HG03103 (cell line): ENCODE measurements around the gene CHRM3.
"Not testable (repeated sequence)": the region's sequence is repeated elsewhere in the genome, so short reads cannot be mapped to it uniquely, and the experiment has no call there.

Source experiments
- ATAC-seq: cut with Tn5 transposase; IDR thresholded peaks from one replicate; pipeline ENCODE4 v1.9.1; 2021; ENCODE audit warnings: low read depth; ENCODE audit not compliant: unreplicated experiment

CHRM3 gene

DNA sequence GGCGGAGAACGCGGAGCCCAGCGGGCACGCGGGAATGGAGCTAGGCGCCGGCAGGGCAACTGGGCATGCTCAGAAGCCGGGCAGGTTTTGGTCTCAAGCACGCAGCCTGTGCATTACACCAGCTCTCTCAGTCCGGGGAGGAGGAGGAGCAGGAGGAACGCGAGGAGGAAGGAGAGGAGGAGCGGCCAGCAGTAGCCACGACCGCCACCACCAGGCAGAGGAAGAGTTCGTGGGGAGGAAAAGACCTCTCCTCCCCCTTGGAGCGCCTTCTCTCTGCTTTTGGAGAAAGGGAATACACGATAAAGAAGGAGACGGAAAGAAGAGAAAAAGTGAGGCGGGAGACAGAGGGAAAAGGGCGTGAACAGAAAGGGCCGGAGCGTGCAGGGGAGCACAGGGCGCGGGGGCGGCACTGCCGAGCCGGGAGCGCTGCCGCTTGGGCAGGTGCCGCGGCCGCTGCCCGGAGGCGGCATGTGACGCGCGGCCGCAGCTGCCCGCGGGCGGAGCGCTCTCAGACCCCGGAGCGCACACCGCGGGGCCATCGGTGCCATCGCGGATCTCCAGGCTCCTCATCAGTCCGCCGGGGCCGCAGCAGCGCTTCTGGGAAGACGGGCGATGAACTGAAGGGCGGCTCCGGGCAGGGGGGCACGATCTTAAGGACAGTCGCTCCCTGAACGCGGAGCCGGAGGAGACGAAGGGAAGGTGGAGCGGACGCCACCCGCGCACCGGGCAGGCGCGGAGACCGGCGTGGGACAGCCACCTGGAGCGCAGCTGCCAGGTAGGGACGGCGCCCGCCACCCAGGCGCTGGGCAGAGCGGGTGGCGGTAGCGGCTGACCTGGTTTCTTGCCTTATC is at the start of gene CHRM3:
TSS of gene CHRM3 (plus strand) at position 116 of the 851 bp plus-strand sequence. CDS start 520,884 bp downstream, outside the sequence.
- ATAC-seq, result no peak

DNA sequence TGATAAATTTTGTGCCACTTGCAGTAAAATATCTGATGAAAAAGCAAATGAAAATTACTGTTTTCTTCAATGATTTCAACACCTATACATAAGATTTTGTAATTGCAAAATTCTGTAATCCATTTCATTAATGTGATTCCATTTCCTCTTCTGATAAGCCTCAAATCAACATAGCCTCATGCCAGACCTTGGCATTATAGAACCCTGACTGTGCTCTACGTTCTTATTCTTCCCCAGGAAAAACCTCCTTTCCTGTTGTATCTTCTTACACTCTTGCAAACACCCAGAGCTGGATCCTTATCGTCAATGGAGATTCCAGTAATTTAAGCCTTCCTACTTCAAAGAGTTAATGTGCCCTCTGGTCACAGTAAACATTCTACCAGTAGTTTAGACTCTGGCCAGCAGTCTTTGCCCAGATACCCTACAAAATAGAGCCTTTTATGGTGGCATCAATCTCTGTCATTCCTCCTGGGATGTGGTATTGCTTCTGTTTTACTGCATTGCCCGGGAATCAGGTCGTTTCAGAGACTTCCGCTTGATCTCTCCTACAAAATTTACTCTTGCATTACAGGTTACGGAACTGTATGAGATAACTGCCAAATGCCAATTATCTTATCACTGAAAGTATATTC is 48.5 kb upstream of the CHRM3 start:
- ATAC-seq, result no peak

- ATAC-seq, result no peak
Measured at GRCh38 chr1:239347776-239348175, 38.6 kb upstream of the CHRM3 start.

DNA sequence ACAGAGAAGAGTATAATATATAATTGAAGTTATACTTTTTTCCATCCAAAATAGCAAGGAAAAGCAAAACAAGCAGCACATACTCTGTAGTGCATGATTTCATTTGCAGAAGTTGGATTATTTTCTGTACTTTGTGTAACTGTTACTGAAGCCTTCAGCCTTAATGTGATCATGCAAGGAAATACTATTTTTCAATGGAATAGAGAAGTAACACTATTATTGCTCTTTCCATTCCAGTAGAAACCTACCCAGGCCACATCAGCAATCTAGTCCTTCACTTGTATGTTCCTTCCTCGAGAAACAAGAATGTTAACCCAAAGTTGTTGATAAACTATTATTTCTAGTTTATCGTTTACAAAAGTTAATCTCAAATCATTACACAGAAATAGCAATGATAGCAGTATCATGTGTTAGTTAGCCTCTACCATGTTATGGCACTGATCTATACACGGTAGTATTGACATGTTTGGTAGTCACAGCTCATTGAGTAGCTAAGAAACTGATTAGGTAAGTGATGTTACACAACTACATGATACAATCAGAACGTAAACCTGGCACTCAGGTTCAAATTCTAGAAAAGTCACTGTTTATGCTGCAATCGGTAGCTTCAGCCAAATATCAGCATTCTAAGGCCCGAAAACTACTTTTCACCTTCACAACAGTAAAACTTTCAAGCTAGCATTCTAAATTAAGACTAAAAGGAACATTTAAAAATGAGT is 37.6 kb upstream of the CHRM3 start:
- no peak for ATAC-seq

DNA sequence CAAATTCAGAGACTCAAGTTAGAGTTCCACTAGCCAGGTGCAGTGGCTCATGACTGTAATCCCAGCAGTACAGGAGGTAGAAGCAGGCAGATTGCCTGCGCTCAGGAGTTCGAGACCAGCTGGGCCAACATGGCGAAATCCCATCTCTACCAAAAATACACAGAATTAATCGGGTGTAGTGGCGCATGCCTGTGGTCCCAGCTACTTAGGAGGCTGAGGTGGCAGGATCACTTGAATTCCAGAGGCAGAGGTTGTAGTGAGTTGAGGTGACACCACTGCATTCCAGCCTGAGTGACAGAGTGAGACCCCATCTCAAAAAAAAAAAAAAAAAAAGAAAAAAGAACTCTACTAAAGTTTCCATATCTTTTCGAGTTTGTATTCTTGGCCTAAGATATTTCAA is 36.7 kb upstream of the CHRM3 start:
- ATAC-seq, result no peak

DNA sequence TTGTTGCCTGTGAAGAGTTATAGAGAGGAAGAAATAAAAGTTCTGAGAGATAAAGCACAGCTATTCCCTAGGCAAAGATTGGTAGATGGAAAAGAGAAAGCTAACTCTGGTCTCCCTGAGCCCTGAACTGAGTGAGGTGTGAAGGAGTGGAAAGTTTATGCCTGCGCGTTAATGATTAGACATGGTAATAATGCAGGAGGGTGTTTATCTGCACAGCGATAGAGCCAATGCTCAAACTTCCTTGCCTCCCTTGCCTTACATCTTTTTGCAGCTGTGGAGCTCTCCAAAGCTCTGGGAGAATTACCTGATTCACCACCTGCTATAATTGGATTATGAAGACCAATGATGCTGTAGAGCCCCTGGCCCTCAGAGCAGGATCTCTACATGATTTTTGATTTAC is 32.8 kb upstream of the CHRM3 start:
- ATAC-seq, result no peak

DNA sequence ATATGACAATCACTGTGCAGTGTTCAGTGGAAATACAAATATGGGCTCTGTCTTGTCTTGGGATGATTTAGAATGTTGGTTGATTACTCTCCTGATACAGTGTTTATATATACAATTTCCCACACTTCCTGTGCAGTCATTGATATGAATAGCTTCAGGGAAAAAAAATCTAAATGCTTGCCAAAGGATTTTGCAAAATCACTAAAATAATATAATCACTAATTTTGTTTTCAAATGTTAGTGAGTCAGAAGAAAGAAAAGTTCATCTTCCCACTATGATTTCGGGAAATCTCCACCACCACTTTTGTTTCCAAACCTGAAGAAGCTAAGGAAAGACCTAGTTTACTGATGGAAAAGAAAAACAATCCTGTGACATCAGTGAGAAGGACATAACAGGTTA is 32.1 kb upstream of the CHRM3 start:
- no peak for ATAC-seq

DNA sequence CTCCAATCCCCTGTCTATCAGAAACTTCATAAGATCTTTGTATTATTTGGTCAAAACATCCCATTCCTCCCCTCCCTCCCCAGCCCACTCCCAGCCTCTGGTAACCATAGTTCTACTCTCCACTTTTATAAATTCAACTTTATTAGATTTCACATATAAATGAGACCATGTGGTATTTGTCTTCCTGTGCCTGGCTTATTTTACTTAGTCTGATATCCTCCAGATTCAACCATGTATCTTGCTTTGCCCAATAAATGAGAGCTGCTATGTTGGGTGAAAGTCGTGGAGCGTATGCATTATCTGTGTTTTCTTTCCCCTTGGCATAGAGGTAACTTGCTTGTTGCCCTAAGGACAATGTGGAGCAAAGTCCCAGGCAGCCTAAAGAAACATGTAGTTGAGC is 28.5 kb upstream of the CHRM3 start:
- ATAC-seq, result no peak

DNA sequence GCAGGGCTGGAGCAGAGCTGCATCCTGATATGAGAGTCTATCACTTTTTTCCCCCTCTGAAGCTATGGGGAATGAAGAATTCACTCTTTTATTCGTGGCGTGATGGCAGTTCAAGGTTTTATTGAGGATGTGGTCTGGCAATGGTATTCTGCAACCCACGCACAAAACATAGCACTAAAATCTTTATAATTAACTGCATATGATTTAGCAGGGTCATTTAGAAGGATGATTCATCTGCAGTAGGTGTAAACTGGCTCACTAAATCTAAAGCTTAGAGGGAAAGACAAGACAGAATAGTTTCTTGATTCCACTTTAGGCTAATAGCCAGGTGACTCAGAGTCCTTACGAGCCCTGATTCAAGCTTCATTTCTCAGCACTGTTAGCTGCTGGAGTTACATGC is 25.0 kb upstream of the CHRM3 start:
- no peak for ATAC-seq

- ATAC-seq, result no peak
Measured at GRCh38 chr1:239363930-239364329, 22.4 kb upstream of the CHRM3 start.

DNA sequence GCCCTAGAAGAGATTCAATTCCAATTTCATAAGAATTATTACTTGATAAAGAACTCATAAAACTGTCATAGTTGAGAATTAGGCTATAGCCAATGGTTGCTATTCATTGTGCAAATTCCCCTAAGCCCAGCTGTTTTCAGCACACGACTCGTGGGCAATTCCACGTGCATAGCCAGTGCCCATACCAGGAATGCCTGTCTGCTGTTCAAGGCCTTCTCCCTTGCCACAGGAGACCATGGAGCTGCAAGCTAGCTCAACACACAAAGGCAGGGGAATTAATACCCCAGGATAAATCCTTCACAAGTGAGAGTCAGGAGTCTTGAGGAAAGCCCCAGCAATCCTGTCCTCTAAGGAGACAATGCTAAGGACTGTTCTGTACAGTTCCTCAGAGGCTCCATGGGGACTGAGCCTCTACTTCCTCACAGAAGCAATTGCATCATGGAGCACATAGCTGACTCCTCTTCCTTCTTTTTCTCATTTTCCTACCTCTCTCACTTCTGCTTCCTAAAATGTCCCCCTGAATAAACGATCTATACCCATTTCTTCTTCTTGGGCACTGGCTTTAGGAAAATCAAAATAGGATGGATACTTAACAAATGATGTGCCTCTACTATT is 19.1 kb upstream of the CHRM3 start:
- no peak for ATAC-seq

DNA sequence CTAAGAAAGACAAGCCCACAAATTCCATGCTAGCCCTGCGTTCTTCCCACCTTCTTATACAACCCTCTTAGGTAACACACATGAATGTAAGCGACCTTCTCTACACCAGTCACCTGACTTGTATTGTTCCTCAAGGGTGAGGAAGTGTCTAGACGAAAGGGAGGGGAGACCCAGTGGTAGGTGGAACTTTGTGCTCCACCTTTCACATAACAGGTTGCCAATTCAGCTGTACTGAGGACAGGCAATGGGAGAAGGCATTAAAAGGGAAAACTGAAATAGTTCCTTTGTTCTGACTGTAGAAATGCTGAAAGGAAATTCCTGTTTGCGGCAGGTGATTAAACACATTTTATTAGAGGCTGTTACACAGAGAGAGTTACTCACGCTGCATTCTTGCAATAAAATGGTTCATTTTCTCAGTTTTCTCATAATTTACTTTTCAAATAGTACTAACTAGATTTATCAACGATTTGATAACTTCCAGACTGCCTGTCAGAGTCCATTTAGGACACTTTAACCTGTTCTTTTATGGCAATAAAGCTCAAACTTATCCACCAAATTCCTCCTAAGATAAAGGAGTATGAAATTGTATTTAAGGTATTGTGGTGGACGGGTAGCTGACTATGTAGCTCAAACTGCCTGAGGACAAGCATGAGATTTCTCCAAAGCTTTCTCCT is 17.8 kb upstream of the CHRM3 start:
- no peak for ATAC-seq

DNA sequence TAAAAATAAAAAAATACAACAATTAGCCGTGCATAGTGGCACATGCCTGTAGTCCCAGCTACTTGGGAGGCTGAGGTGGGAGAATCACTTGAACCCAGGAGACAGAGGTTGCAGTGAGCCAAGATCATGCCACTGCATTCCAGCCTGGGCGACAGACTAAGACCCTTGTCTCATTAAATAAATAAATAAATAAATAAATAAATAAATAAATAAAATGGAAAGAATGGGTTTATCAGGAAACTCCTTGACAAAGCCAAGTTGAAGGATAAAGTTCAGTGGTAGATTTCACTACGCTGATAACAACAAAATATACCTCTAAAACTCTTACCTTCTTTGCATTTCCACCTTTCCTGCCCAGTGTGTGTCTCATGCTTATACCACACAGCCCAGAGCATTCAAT is 15.5 kb upstream of the CHRM3 start:
- not testable (repeated sequence) for ATAC-seq

- ATAC-seq, result no peak
Measured at GRCh38 chr1:239382666-239383065, 3.7 kb upstream of the CHRM3 start.

GRCh38 chr1:239383714-239384113 is 2.7 kb upstream of the CHRM3 start:
- ATAC-seq, result no peak

GRCh38 chr1:239387304-239388158 is 1.2 kb downstream of the CHRM3 start:
- no peak for ATAC-seq

- no peak for ATAC-seq
Measured at GRCh38 chr1:239388159-239388485, 1.8 kb downstream of the CHRM3 start.

GRCh38 chr1:239388578-239388977 is 2.2 kb downstream of the CHRM3 start:
- ATAC-seq, result no peak

DNA sequence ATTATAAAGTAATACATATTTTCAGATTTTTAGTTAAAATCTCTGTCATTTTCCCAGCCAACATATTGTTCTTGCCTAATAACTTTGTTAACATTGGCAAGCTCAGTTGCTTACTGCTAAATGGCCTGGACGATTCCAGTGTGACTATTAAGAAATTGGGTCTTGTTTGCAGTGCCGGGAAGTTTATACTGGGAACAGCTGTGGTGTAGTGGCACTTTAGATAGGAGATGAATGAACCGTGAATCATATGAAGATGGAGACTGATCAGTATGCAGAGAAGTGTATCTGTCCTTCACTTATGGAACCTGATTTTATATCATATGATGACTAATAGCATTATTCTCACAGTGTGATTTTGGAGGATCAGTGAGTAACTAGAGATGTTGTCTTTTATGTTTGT is 3.3 kb downstream of the CHRM3 start:
- no peak for ATAC-seq

DNA sequence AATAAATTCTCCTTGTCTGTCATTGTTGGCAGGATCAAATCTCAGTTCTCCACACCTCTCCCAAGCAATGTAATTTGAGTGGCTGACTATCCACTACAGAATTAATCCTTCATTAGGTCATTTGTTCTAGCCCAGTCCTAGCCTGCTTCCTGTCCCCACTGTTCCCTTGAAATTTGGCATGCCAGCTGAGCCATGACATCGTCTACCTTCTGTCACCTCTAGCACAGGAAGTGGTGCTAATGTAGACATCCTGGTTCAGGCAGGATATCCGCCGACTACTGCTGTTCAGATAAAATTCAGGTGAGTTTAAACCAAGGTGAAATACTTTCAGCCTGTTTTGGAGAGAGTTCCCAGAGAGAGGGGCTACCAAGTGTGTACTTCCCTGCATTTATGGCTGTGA is 5.9 kb downstream of the CHRM3 start:
- no peak for ATAC-seq
